ENCODE results near the gene RIPPLY2. TPM values are rescaled to one million over a fixed set of nuclear protein-coding genes. Genes with fewer than 3 reads are reported as not detected.
A peak's percentile ranks its signal among the peaks of the same experiment; 100 is the strongest.

Gene RIPPLY2
- total and polyA plus RNA-seq, 9 of the 15 experiments (the other 6 are each of a cell fraction or from before 2014, with no cell fraction given) = not detected

DNA sequence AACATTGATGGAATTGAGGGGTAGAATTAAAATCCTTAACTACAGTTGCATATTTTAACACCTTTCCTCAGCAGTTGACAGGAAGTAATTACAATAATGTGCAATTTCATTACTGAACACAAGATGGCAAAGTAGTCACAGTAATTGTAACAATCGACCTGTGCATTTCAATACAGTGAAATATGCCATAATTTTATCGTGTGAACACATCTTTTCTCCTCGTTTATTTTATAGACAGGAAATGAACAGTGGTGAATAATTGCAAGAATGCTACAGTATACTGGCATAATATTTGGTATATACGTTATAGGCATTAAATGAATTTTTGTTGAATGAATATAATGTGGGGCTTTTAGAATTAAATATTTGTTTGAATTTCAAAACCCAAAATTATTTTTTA lies 31.4 kb downstream of the RIPPLY2 start (continued):
- TF ChIP-seq, protein P1, sequence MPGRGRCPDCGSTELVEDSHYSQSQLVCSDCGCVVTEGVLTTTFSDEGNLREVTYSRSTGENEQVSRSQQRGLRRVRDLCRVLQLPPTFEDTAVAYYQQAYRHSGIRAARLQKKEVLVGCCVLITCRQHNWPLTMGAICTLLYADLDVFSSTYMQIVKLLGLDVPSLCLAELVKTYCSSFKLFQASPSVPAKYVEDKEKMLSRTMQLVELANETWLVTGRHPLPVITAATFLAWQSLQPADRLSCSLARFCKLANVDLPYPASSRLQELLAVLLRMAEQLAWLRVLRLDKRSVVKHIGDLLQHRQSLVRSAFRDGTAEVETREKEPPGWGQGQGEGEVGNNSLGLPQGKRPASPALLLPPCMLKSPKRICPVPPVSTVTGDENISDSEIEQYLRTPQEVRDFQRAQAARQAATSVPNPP (IDR thresholded peaks at IDR 0.05; ENCODE audit: borderline replicate concordance, insufficient read depth, insufficient read length) = no peak
- TF ChIP-seq, protein P2, sequence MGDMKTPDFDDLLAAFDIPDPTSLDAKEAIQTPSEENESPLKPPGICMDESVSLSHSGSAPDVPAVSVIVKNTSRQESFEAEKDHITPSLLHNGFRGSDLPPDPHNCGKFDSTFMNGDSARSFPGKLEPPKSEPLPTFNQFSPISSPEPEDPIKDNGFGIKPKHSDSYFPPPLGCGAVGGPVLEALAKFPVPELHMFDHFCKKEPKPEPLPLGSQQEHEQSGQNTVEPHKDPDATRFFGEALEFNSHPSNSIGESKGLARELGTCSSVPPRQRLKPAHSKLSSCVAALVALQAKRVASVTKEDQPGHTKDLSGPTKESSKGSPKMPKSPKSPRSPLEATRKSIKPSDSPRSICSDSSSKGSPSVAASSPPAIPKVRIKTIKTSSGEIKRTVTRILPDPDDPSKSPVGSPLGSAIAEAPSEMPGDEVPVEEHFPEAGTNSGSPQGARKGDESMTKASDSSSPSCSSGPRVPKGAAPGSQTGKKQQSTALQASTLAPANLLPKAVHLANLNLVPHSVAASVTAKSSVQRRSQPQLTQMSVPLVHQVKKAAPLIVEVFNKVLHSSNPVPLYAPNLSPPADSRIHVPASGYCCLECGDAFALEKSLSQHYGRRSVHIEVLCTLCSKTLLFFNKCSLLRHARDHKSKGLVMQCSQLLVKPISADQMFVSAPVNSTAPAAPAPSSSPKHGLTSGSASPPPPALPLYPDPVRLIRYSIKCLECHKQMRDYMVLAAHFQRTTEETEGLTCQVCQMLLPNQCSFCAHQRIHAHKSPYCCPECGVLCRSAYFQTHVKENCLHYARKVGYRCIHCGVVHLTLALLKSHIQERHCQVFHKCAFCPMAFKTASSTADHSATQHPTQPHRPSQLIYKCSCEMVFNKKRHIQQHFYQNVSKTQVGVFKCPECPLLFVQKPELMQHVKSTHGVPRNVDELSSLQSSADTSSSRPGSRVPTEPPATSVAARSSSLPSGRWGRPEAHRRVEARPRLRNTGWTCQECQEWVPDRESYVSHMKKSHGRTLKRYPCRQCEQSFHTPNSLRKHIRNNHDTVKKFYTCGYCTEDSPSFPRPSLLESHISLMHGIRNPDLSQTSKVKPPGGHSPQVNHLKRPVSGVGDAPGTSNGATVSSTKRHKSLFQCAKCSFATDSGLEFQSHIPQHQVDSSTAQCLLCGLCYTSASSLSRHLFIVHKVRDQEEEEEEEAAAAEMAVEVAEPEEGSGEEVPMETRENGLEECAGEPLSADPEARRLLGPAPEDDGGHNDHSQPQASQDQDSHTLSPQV (IDR thresholded peaks at IDR 0.05) = 0 out of 2 replicates have a peak, but pooled peaks have one; percentile 31
- no peak for TF ChIP-seq SAFB2 (IDR thresholded peaks at IDR 0.05; ENCODE audit: borderline replicate concordance, low read depth, low read length, severe bottlenecking)

DNA sequence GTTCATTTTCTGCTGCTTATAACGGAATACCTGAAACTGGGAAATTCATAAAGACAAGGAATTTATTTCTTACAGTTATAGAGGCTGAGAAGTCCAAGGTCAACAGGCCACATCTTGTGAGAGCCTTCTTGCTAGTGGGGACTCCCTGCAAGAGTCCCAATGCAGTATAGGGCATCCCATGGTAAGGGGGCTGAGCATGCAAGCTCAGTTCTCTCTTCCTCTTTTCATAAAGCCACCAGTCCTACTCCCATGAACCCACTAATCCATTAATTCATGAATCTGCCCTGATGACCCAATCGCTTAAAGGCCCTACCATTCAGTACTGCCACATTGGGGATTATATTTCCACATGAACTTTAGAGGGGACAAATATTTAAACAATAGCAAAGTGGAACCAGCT lies 32.8 kb downstream of the RIPPLY2 start:
- BruUV-seq (replicated peaks) = no TSS peak
- in situ Hi-C loops (cut with MboI) = loop anchor here (25.0 kb wide), 1 partner anchor 876 kb away; the partner anchor contains the start of gene TBX18

More for the DNA sequence above, 32.8 kb downstream of the RIPPLY2 start:
- Histone ChIP-seq H3K9me3 (replicated peaks; ENCODE audit: control insufficient read depth, insufficient read depth, low read depth, low read length) (no peaks in the 10 kb centered on the region), H3K4me2 (ENCODE audit: insufficient read depth, low read length) (no peak overlapping the region), H3K9me1 (ENCODE audit: control insufficient read depth, insufficient read depth, low read length) (no peaks in the 10 kb centered on the region), H2AFZ (ENCODE audit: low read depth, low read length) (no peak overlapping the region), H3K27me3 (ENCODE audit: control insufficient read depth in 2 of 2, insufficient read depth in 2 of 2, low read length in 2 of 2) (no peaks in the 10 kb centered on the region), H3K4me3 (no peak overlapping the region), H3K79me2 (ENCODE audit: control insufficient read depth, insufficient read depth, low read length) (peaks cover 17% of the 10 kb centered on the region), H3K9ac (ENCODE audit: insufficient read depth in 1 of 2, low read depth in 2 of 2, low read length in 2 of 2) (no peak overlapping the region), H3K27ac (ENCODE audit: extremely low read depth, low read depth, low read length) (no peak overlapping the region), H4K20me1 (replicated peaks; ENCODE audit: control insufficient read depth, insufficient read depth, low read length) (no peaks in the 10 kb centered on the region), H3K36me3 (ENCODE audit: control insufficient read depth, insufficient read depth, low read length) (no peaks in the 10 kb centered on the region), H3K4me1 (replicated peaks in 1 of 2; ENCODE audit: control insufficient read depth in 2 of 2, insufficient read depth in 2 of 2, low read length in 2 of 2) (no peaks in the 10 kb centered on the region)
- DNase-seq (ENCODE audit: extremely low read depth in 1 of 4, low spot score in 3 of 4) = no peak
- ATAC-seq = peak; percentile 47; the same call in 2 of the 3 replicates
- ChIA-PET CTCF (ENCODE audit: low intra/inter-chr PET ratio) (interaction anchor here (2.5 kb wide), 1 partner anchor 335 kb away, joined by 45 read pairs; no protein-coding TSS in a partner anchor), POLR2A (interaction anchor here (0.5 kb wide), 1 partner anchor 148 kb away, joined by 3 read pairs; the partner anchor contains the start of gene MRAP2)
- intact Hi-C loops (cut with micrococcal nuclease) = loop anchor here (5.0 to 10.0 kb wide), 2 partner anchors 146 to 529 kb away; partner anchors contain the start of gene MRAP2
- 86% methylated on average over 2 of the region's 2 CpGs for WGBS (ENCODE audit: insufficient coverage, low coverage, missing lambda C conversion rate)
- TF ChIP-seq SPI1 (IDR thresholded peaks at IDR 0.05; ENCODE audit: borderline replicate concordance, low read depth, low read length) = 0 out of 2 replicates have a peak, but pooled peaks have one; percentile 28
- TF ChIP-seq SAP30 (IDR thresholded peaks at IDR 0.05; ENCODE audit: borderline replicate concordance, insufficient read depth, low read depth, low read length, poor library complexity, severe bottlenecking) = no peak
- no peak for TF ChIP-seq SMARCE1 (IDR thresholded peaks at IDR 0.05)
- no peak for FAIRE-seq
